ENCODE data around the gene IGSF9.
A peak's percentile ranks its signal among the peaks of the same experiment; 100 is the strongest.

The IGSF9 gene

GRCh38 chr1:159972443-159973205 lies 27.2 kb upstream of the IGSF9 start:
- no peak for DNase-seq

- no peak for DNase-seq
Observed at GRCh38 chr1:159970932-159971342, 25.5 kb upstream of the IGSF9 start.

- no peak for DNase-seq
Observed at GRCh38 chr1:159968901-159969300, 23.5 kb upstream of the IGSF9 start.

- DNase-seq: no peak
Observed at GRCh38 chr1:159965263-159965662, 19.9 kb upstream of the IGSF9 start.

GRCh38 chr1:159964144-159964543 lies 18.7 kb upstream of the IGSF9 start:
- DNase-seq: no peak

- DNase-seq: no peak
Observed at GRCh38 chr1:159962176-159962575, 16.8 kb upstream of the IGSF9 start.

- DNase-seq: no peak
Observed at GRCh38 chr1:159961636-159962035, 16.2 kb upstream of the IGSF9 start.

GRCh38 chr1:159960721-159961381 lies 15.4 kb upstream of the IGSF9 start:
- DNase-seq: no peak

GRCh38 chr1:159959451-159959850 lies 14.0 kb upstream of the IGSF9 start:
- DNase-seq: no peak

- DNase-seq: no peak
Observed at GRCh38 chr1:159958719-159959380, 13.4 kb upstream of the IGSF9 start.

- DNase-seq: no peak
Observed at GRCh38 chr1:159957824-159958268, 12.4 kb upstream of the IGSF9 start.

GRCh38 chr1:159955456-159955855 lies 10.0 kb upstream of the IGSF9 start:
- DNase-seq: no peak

GRCh38 chr1:159953536-159954515 lies 8.4 kb upstream of the IGSF9 start, which contains the start of gene SLAMF9:
TSS of gene SLAMF9 (minus strand) at chr1:159954237. CDS start at chr1:159954137, 100 bp downstream.
- DNase-seq: peak; percentile 92

GRCh38 chr1:159952932-159953331 lies 7.5 kb upstream of the IGSF9 start:
- DNase-seq: no peak

- peak; percentile 86 for DNase-seq
Observed at GRCh38 chr1:159951551-159951950, 6.1 kb upstream of the IGSF9 start.

- DNase-seq: no peak
Observed at GRCh38 chr1:159951016-159951415, 5.6 kb upstream of the IGSF9 start.

GRCh38 chr1:159949981-159950381 lies 4.6 kb upstream of the IGSF9 start:
- DNase-seq: peak; percentile 37

GRCh38 chr1:159949123-159949522 lies 3.7 kb upstream of the IGSF9 start:
- no peak for DNase-seq

GRCh38 chr1:159947942-159948341 lies 2.5 kb upstream of the IGSF9 start:
- DNase-seq: no peak

GRCh38 chr1:159946242-159947187 lies 1.1 kb upstream of the IGSF9 start:
- no peak for DNase-seq

Data from suppressor macrophage treated with lipopolysaccharide for 4 hours (primary cell).